HG03135 (cell line): ENCODE results near the gene PRKD1.
"Not testable (repeated sequence)": the region's sequence is repeated elsewhere in the genome, so short reads cannot be mapped to it uniquely, and the experiment has no call there.

Experiments used
- ATAC-seq: cut with Tn5 transposase; IDR thresholded peaks from one replicate; pipeline ENCODE4 v1.9.1; 2021; ENCODE audit warnings: mild to moderate bottlenecking, moderate library complexity; ENCODE audit not compliant: unreplicated experiment

The PRKD1 gene

GRCh38 chr14:29840369-29840892, 87.2 kb downstream of the PRKD1 start:
- not testable (repeated sequence) for ATAC-seq

GRCh38 chr14:29839691-29840090, 88.0 kb downstream of the PRKD1 start:
- ATAC-seq: not testable (repeated sequence)

GRCh38 chr14:29838752-29839151, 88.9 kb downstream of the PRKD1 start:
- no peak for ATAC-seq

GRCh38 chr14:29836395-29836794, 91.3 kb downstream of the PRKD1 start:
- ATAC-seq: no peak

- no peak for ATAC-seq
Observed at GRCh38 chr14:29832042-29832441, 95.6 kb downstream of the PRKD1 start.

- no peak for ATAC-seq
Observed at GRCh38 chr14:29829851-29830250, 97.8 kb downstream of the PRKD1 start.

GRCh38 chr14:29823816-29824215, 103.8 kb downstream of the PRKD1 start:
- ATAC-seq: no peak

GRCh38 chr14:29822430-29822709, 105.3 kb downstream of the PRKD1 start:
- no peak for ATAC-seq

- no peak for ATAC-seq
Observed at GRCh38 chr14:29821661-29822429, 105.8 kb downstream of the PRKD1 start.

GRCh38 chr14:29821242-29821641, 106.4 kb downstream of the PRKD1 start:
- no peak for ATAC-seq

- ATAC-seq: no peak
Observed at GRCh38 chr14:29820785-29821184, 106.9 kb downstream of the PRKD1 start.

- ATAC-seq: no peak
Observed at GRCh38 chr14:29817767-29818405, 109.8 kb downstream of the PRKD1 start.

GRCh38 chr14:29815016-29815674, 112.5 kb downstream of the PRKD1 start:
- ATAC-seq: no peak

- ATAC-seq: no peak
Observed at GRCh38 chr14:29814156-29815015, 113.3 kb downstream of the PRKD1 start.

- ATAC-seq: no peak
Observed at GRCh38 chr14:29810682-29811081, 117.0 kb downstream of the PRKD1 start.

GRCh38 chr14:29810064-29810463, 117.6 kb downstream of the PRKD1 start:
- no peak for ATAC-seq

- ATAC-seq: no peak
Observed at GRCh38 chr14:29806124-29806517, 121.5 kb downstream of the PRKD1 start.

- ATAC-seq: no peak
Observed at GRCh38 chr14:29805415-29806123, 122.1 kb downstream of the PRKD1 start.

GRCh38 chr14:29804481-29805266, 123.0 kb downstream of the PRKD1 start:
- no peak for ATAC-seq

GRCh38 chr14:29803045-29803444, 124.6 kb downstream of the PRKD1 start:
- ATAC-seq: no peak
